Measurements from ENCODE around the gene NOX4. TPM values are rescaled to one million over a fixed set of nuclear protein-coding genes. Genes with fewer than 3 reads are reported as not detected.
"Not testable (repeated sequence)": the region's sequence is repeated elsewhere in the genome, so short reads cannot be mapped to it uniquely, and the experiment has no call there.

The NOX4 gene
- total RNA-seq, 1 donor from 2014 or later = 14.0 TPM

GRCh38 chr11:89303029-89303428 lies 188.1 kb downstream of the NOX4 start:
- not testable (repeated sequence) for DNase-seq (ENCODE audit: low spot score)

DNA sequence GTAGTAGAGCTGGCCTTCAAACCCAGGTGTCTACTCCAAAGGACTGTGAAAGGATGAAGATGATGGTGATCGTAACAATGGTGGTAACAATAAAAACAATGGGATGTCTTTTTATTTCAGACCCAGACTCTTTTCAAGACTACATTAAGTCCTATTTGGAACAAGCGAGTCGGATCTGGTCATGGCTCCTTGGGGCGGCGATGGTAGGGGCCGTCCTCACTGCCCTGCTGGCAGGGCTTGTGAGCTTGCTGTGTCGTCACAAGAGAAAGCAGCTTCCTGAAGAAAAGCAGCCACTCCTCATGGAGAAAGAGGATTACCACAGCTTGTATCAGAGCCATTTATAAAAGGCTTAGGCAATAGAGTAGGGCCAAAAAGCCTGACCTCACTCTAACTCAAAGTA lies 196.2 kb downstream of the NOX4 start:
- DNase-seq (ENCODE audit: low spot score) = not testable (repeated sequence)

DNA sequence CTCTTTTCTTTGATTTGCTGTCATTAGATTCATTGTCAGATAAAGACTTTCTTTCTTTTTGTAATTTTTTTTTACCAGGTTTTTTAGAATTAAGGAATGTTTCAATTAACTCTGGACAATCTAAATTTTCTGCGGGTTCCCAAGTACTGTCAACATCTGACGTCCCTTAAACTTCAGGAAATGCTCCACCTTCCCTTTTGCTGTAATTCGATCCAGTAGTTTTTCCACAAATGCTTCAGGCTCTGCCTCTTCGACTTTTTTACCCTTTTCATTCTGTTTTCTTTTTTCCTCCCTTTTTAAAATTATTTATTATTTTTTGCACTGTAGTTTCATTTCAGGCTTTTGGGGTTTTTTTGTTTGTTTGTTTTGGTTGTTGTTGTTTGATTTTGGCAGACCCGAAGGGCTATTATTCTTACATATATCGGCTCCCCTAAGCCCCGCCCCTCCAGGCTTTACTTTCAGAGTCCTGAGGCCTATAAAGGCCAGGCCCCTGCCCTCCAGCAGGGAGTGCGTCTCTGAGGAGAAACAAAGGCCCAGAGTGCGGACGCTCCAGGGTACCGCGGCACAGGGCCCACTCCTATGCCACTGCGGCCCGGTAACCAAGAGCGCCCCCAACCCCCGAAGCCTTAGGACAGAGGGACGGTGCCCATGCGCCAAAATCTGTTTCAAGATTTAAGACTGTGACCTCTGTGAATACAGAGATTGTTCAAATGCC lies 197.1 kb downstream of the NOX4 start:
- peak; percentile 20 for DNase-seq (ENCODE audit: low spot score)

- DNase-seq (ENCODE audit: low spot score) = not testable (repeated sequence)
Measured at GRCh38 chr11:89288004-89288403, 203.2 kb downstream of the NOX4 start.

DNA sequence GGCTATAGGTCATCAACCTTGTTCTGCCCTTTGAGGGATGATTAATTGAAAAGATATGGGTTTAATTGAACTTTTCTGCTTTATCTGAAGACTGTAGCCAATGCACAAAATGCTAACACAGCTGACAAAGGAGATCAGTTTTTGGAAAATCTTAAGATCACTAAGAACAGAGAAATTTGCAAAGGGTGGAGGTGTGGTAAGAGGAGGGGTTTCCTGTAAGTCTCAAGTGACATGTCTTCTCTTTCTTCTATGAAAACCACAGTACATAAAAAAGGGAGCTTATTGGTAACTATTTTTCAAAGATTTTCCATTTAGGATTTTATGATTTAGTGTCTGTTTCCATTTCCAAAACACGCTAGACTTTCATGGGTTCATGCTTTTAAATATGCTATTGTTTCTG lies 204.6 kb downstream of the NOX4 start:
- DNase-seq (ENCODE audit: low spot score) = not testable (repeated sequence)

DNA sequence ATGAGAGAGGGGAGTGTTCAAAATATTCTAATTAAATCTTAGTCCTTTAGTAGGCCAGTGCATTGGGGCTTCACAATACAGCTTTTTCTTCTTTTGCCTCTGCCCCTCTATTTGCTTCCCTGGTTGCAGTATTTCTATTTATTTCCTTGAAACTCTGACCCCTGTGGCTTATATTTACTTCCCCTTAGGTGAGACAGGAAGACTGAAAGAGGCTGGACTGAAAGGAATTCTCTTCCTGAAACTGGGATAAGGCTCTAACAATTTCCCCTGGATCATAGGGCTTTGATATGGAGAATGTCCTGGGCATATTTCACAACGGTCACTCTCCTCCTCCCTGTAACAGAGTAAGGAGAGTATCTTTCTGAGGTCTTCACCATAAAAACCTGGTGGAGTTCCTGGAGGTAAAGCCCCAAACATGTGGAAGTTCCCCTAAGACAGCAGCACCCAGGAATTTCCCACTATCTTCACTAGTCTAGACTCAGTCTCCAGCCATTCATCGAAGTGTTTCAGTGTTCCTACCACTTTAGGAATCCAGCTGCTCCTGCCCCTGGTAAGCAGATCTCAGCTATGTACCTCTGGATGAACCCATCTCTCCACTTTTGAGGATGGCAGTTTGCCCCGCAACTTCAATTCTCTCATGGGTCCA lies 210.0 kb downstream of the NOX4 start:
- DNase-seq (ENCODE audit: low spot score) = not testable (repeated sequence)

DNA sequence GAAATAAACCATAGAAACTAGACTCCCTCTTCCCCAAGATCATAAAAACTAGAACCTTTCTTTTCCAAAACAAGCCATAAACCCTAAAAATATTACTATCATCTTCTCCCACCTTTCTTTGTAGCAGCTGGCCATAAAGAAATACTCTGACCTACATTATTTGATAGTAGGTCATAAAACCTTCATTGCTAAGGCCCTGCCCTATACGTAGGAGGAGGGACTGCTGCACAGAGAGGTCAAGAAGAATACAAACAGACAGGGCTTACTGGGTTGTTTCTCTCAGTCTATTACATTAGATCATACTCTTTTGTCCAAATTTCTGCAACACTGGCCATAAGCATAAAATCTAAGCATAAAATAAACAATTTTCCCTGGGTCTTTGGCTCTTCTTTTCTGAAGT lies 212.0 kb downstream of the NOX4 start:
- no peak for DNase-seq (ENCODE audit: low spot score)

DNA sequence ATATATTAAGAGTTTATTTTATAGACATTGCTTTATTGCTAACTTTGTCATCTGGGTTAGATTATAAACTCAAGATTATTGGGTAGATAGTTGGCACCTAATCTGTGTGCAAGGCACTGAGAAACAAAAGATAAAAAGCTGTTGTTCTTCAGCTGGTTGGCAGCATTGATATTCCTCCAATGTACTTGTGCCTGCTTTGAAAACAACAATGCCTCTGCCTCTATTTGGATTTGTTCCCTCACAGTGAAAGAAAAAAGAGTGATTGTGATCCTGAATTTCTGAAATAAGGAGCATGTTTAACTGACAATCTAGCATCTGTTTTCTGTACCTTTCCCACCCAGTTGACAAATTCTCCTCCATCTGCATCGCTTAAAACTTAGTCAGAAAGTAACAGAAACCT lies 215.2 kb downstream of the NOX4 start:
- DNase-seq (ENCODE audit: low spot score) = no peak

Other genes starting within 250 kb of the NOX4 start
- gene TRIM77, start 218.9 kb upstream of the NOX4 start, total RNA-seq (ENCODE audit: insufficient read depth, low replicate concordance) = not detected

All from umbilical cord (tissue), 2 donors.